Activated CD4-positive, alpha-beta T cell treated with anti-CD3 and anti-CD28 coated beads for 1 hour (primary cell): ENCODE data around the gene CCNO.
A peak's percentile ranks its signal among the peaks of the same experiment; 100 is the strongest.

Source experiments
- DNase-seq: peaks from one replicate; pipeline ENCODE4 v3.0.0-alpha.2; 2020

The CCNO gene, protein sequence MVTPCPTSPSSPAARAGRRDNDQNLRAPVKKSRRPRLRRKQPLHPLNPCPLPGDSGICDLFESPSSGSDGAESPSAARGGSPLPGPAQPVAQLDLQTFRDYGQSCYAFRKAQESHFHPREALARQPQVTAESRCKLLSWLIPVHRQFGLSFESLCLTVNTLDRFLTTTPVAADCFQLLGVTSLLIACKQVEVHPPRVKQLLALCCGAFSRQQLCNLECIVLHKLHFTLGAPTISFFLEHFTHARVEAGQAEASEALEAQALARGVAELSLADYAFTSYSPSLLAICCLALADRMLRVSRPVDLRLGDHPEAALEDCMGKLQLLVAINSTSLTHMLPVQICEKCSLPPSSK

GRCh38 chr5:55232985-55233928 lies at the start of gene CCNO:
TSS of gene CCNO (minus strand) at chr5:55233608. CDS start at chr5:55233523, 85 bp downstream.
- DNase-seq, result peak; percentile 36

DNA sequence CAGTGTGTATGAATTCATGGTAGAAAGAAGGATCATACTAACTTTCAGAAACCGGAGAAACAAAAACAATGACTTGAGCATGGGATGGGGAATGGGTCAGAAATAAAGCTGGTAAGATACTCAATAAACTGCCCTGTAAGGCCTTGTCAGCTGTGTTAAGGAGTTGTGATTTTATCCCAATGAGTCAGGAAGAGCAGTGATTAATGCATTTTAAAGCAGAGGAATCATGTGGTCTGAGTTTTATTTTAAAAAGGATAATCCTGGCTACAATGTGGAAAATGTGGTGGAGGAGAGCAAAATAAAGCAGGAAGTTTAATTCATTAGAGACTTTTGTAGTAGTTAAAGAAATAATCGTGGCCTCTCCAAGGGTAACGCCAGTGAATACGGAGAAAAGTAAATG lies 45.4 kb upstream of the CCNO start:
- no peak for DNase-seq

DNA sequence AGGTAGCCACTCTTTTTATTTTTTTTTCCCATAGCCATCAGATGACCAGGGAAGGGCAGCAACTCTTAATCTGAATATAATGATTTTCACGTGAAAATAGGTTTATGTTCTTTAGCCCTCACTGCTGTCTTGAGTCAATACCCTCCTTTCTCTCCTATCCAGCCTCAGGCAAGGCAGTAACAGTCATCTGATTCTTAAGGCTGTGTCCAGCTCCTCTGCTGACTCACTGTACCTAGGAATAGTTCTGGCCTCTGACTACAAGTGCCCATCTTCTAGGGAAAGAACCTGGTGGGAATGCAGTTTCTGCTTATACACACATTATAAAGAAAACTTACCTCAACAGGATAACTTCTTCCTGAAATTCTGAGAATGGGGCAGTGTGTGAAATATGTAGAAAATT lies 43.4 kb upstream of the CCNO start:
- no peak for DNase-seq

GRCh38 chr5:55258339-55258738 lies 24.9 kb upstream of the CCNO start:
- no peak for DNase-seq

DNA sequence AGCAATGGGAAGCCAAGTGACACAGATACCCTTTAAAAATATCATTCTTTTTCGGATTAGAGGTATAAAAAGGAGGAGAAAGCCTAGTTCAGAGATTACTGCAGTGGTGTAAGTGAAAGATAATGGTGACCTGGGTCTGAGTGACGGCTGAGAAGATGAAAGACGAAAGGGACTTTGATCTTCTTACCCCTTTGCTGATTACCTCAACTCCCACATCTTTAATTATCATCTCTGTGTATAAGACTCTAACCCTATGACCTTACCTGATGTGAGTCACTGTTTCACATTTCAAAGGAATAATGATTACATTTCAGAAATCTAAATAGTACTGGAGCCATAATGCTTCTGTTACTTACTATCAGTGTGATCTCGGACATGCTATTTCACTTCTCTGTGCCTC lies 21.4 kb upstream of the CCNO start:
- no peak for DNase-seq

DNA sequence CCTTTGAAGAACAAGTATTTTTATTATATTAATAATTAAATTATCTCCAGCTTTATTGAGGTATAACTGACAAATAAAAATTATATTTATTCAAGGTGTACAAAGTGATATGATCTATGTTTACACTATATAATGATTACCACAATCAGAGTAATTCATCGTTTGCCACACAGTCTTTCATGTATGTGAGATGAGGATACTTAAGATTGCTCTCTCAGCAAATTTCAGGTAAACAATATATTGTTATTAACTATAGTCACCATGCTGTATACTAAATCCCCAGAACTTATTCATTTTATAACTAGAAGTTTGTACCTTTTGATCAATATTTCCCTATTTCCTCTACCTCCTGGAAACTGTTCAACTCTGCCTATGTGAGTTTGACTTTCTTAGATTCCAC lies 16.7 kb upstream of the CCNO start:
- no peak for DNase-seq

DNA sequence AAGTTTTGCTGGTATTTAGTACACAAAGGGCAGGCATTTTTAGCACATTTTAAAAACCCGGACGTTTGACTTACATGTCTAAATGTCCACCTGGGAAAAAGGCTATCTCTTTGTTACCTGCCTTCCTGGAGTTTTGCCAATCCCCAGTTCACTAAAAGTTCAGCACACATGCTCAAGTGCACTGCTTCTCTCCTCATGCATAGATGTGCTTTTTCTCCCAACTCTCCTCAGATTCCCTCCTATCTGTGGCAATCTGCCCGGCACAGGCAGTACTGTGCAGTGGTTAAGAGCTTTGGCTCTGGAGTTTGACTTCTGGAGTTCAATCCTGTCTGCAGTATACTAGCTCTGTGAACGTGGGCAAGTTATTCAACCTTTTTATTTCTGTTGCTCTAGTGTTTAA lies 8.3 kb upstream of the CCNO start:
- no peak for DNase-seq

- DNase-seq, result no peak
Measured at GRCh38 chr5:55236800-55237199, 3.4 kb upstream of the CCNO start.

DNA sequence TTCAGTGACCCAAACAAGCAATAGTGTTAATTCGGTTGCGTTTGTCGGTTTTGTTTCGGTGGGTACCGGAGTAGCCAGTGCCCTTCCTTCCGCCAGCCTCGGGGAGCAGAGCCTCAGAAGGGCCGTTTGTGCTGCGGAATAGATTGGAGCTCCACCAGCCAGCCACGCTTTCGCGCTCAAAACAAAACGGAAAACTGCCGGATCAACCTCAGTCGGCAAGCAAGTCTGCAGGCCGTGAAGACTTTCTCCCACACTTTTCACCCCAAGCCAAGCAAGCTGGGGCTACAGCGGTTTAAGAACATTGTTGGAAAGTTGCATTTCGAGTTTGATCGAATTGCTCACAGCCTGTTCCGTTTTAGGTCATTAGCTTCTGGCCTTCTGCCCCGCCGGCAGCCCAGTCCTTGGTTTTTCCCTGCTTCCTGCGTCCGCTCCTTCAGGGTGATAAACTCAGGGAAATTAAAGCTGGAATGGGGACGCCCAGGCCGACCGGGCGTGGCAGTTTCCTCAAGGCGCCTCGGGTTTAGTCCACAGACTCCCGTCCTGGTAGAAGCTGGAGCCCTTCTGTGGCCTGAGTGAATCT lies 803 bp upstream of the CCNO start:
- DNase-seq, result no peak

DNA sequence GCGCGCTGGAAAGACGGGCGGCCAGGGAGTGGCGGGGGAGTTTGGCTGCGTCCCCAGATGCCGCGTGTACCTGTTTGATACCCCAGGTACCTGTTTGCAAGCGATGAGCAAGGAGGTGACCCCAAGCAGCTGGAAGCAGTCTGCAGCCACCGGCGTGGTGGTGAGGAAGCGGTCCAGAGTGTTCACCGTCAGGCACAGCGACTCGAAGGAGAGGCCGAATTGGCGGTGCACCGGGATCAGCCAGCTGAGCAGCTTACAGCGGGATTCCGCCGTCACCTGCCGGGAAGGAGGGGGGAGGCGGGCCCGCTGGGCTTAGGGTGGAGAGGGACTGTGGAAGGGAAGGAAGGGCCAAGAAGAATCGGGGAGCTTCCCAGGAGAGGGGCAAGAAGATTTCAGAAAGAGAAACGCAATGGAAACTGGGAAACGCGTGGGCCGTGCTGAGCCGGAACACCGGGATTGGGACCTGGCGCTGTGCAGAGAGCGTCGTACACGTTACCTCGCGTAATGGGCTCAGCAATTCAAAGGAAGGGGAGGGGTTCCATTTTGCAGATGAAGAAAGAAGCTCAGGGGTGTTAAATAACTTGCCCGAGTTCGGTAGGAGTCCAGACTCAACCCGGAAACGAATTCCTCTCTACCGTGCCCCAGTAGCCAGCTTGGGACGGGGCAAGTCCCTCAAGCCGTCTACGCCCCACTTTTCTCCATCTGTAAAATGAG lies 980 bp downstream of the CCNO start:
- DNase-seq, result no peak

DNA sequence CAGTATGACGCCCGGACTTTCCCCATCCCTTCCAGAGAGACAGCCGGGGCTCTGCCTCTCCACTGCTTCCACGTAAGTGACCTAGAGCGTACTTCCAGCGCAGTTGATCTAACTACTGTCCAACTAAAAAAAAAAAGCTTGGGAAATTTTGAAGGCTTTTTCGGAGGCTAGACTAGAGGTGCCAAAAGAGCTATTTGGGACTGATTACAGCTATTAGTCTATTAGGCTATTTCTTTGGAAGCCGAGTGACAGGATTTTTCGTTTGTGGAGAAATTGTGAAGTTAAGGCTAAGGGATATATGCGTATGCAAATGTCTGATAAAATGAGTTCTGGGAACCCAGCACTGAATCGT lies 1.5 kb downstream of the CCNO start:
- no peak for DNase-seq

GRCh38 chr5:55231029-55231918 lies 2.1 kb downstream of the CCNO start:
- DNase-seq, result no peak

DNA sequence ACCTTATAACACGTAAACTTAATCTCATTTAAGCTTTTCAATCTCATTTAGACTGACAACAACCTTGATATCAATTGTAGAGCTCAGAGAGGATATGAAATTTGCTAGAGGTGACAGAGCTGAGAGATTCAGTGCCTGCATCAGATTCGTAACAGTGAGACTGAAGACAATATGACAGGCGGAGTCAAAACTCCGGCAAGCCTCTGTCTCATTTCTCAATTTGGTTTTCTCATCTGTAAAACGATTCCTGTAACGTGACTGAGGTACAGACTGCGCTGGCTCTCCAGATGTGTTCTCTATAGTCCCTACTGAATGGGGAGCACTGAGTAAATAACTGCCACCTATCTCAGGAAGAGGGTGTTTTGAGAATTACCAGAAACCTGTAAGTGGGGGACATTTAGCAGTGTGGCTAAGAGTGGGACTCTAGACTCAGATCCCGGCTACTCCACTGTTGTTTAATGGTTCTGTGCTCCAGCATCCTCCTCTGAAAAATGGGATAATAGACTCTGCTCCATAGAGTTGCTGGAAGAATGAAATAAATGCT lies 3.2 kb downstream of the CCNO start:
- no peak for DNase-seq

DNA sequence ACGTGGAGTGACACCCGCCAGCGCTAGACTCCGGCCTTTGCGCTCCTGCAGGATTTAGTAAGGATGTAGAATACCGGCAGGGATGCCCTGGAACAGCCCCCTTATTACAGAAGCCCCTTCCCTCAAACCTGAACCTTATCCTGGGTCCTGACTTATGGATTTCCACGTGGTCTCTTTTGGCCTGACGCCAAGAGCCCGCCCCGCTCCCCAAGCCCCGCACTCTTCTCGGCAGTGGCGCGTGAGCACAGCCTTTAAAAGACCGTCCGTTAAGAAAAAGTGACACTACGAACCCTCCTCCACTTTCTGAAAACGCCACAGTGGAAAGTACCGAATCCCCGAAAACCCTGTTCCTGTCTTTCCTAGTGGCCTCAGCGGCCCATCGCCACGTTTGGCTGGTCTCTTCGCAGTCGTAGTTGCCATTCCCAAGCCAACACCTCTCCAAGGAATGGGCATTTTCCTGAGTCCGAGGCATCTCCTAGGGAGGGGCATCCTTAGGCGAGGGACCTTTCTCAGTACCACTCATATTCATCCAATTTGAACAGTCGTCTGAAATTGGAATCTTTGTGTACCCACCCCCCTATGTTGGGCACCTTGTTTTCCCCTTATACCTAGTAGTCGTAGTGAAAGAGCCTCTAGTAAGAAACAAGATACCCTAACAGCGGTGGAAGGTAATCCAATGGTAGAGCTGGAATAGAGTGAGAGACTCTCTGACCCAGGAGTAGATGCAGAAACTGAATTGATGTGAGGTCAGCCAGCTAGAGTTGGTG lies 5.6 kb downstream of the CCNO start:
- DNase-seq, result no peak

DNA sequence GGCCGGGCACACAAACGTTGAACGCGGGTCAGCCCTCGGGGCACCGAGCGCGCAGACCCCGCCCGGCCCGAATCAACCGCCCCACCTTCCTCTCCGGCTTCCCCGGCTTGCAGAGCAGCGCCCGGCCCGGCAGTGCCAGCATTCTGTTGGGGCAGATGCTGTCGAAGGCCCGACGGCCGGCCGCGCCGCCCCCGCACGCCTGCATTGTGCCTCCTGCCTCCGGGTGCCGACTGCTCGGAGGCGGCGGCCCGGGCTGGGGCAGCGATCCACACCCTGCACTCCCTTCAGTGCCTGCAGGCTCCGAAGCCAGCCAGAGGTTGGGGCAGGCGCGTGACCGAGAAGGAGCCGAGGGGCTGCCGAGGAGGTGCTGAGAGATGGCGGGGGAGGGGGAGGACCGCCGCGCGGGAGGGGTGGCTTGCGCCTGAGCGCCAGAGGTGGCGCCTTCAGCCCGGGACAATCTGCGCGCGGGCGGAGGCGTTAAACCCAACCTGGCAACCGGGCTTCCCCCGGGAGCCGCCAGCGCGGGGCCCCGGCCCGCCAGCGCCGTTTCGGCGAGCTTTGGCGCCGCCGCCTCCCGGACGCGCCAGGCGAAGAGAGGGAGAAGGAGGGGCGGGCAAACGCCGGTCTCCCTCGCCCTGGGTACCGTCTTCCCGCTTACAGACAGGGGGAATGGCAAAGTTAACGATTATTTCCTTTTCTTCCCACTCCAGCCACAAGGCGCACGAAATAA lies 6.3 kb downstream of the CCNO start, which contains the start of gene MCIDAS:
MCIDAS (minus strand) TSS at position 382 of the 730 bp plus-strand sequence; CDS start at position 205, 177 bp downstream.
- DNase-seq, result peak; percentile 24

- peak; percentile 18 for DNase-seq
Measured at GRCh38 chr5:55226027-55226933, 7.1 kb downstream of the CCNO start.

DNA sequence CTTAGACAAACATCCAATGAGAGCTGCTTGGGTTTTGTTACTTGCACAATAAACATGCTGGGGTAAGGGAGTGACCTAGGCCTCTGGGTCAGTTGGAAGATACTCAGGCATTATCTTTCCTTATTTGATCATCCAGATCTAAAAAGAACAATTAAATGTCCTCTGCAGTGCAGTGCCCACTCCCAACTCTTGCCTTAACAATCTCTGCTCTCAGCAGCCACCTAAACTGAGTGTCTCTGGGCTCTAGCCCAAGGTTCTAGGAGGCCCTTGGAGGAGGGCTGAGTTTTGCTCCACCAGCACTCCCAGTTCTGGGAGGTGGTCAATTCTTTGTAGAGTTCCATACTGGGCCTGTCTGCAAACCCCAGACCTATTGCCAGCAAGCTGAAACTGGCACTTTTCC lies 8.1 kb downstream of the CCNO start:
- DNase-seq, result no peak

GRCh38 chr5:55223812-55224240 lies 9.6 kb downstream of the CCNO start:
- DNase-seq, result no peak
